GM19467 (cell line): ENCODE results near the gene TIMP2.
"Not testable (repeated sequence)": the region's sequence is repeated elsewhere in the genome, so short reads cannot be mapped to it uniquely, and the experiment has no call there.

ENCODE experiments used
- ATAC-seq: cut with Tn5 transposase; IDR thresholded peaks from one replicate; pipeline ENCODE4 v1.9.1; 2021; ENCODE audit warnings: mild to moderate bottlenecking, moderate library complexity; ENCODE audit not compliant: unreplicated experiment

TIMP2 gene

GRCh38 chr17:78908426-78908825, 16.8 kb downstream of the TIMP2 start:
- ATAC-seq, result no peak

GRCh38 chr17:78905541-78905940, 19.6 kb downstream of the TIMP2 start:
- no peak for ATAC-seq

GRCh38 chr17:78905116-78905515, 20.1 kb downstream of the TIMP2 start:
- ATAC-seq, result no peak

- ATAC-seq, result no peak
Observed at GRCh38 chr17:78904371-78904770, 20.8 kb downstream of the TIMP2 start.

GRCh38 chr17:78903101-78903779, 21.9 kb downstream of the TIMP2 start, which contains the start of gene CEP295NL:
TSS of gene CEP295NL (minus strand) at chr17:78903201. CDS start at chr17:78901828, 1,373 bp downstream.
- ATAC-seq, result no peak

- not testable (repeated sequence) for ATAC-seq
Observed at GRCh38 chr17:78902231-78902630, 23.0 kb downstream of the TIMP2 start.

- ATAC-seq, result no peak
Observed at GRCh38 chr17:78901806-78902205, 23.4 kb downstream of the TIMP2 start.

GRCh38 chr17:78900816-78901215, 24.4 kb downstream of the TIMP2 start:
- no peak for ATAC-seq

- ATAC-seq, result no peak
Observed at GRCh38 chr17:78899361-78900260, 25.6 kb downstream of the TIMP2 start.

- no peak for ATAC-seq
Observed at GRCh38 chr17:78898947-78899346, 26.2 kb downstream of the TIMP2 start.

- no peak for ATAC-seq
Observed at GRCh38 chr17:78898075-78898836, 26.9 kb downstream of the TIMP2 start.

- ATAC-seq, result no peak
Observed at GRCh38 chr17:78897664-78898047, 27.5 kb downstream of the TIMP2 start.

GRCh38 chr17:78896834-78897663, 28.1 kb downstream of the TIMP2 start:
- no peak for ATAC-seq

GRCh38 chr17:78896091-78896833, 28.9 kb downstream of the TIMP2 start:
- no peak for ATAC-seq

GRCh38 chr17:78895322-78895721, 29.9 kb downstream of the TIMP2 start:
- ATAC-seq, result no peak

GRCh38 chr17:78893684-78894083, 31.5 kb downstream of the TIMP2 start:
- ATAC-seq, result no peak

- no peak for ATAC-seq
Observed at GRCh38 chr17:78892936-78893379, 32.2 kb downstream of the TIMP2 start.

GRCh38 chr17:78892520-78892919, 32.7 kb downstream of the TIMP2 start:
- ATAC-seq, result no peak

- no peak for ATAC-seq
Observed at GRCh38 chr17:78892062-78892456, 33.1 kb downstream of the TIMP2 start.
